Vagina (tissue), 2 donors: Measurements from ENCODE around the gene OR5H2.

ENCODE experiments used
- POLR2A ChIP-seq, 2 donors: fragments of 450-650 bp; IDR thresholded peaks; one replicate each; pipeline ENCODE4 v1.6.1; 2017; ENCODE audit warnings: antibody characterized with exemption in 2 of 2, mild to moderate bottlenecking in 2 of 2, moderate library complexity in 2 of 2
- POLR2AphosphoS5 ChIP-seq, 2 donors: sonication (generic); formaldehyde crosslinking; IDR thresholded peaks; one replicate each; pipeline ENCODE4 v1.9.0; 2017; ENCODE audit warnings: antibody characterized with exemption in 2 of 2, mild to moderate bottlenecking in 2 of 2, low read depth in 1 of 2; ENCODE audit not compliant: insufficient read depth in 1 of 2
- TF ChIP-seq, protein P1 (sequence below), 3 experiments: fragments of 450-650 bp in 2 of 3; fragments of 200-600 bp in 1 of 3; sonication (generic) in 1 of 3; IDR thresholded peaks; one replicate each; pipeline ENCODE4 v1.5.1; 2017 to 2019; ENCODE audit warnings: antibody characterized with exemption in 3 of 3, mild to moderate bottlenecking in 2 of 3, moderate library complexity in 2 of 3

DNA sequence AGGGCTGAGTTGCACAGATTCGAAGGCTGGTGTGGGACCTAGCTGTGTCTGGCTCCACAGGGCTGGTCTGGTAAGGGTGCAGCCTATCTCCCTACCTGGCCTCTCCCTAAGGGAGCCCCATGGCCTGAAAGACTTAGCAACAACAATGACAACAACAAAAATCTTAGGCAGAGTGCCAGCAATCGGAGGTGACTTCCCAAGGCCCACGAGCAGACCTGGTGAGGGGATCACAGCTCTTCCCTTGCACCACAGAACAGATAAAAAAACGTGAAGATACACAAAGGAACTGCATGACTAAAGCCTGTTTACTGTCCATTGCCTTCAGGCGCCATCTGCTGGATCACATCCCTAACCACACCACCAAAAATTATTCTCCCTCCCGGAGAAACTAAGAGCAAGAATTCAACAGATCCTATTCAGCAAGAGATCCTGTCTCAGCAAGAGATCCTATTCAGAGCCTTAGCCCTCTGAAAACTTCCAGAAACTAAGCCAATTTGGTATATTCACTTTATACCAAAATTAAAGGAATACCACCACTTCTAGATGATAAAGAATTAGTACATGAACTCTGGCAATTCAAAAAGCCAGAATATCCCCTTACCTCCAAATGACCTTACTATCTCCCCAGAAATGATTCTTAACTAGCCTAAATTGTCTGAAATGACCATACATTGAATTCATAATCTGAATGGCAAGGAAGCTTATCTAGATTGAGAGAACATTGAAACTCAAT is 47.3 kb downstream of the OR5H2 start:
- TF ChIP-seq POLR2A (IDR thresholded peaks at IDR 0.05), result no peak
- TF ChIP-seq, protein P1, sequence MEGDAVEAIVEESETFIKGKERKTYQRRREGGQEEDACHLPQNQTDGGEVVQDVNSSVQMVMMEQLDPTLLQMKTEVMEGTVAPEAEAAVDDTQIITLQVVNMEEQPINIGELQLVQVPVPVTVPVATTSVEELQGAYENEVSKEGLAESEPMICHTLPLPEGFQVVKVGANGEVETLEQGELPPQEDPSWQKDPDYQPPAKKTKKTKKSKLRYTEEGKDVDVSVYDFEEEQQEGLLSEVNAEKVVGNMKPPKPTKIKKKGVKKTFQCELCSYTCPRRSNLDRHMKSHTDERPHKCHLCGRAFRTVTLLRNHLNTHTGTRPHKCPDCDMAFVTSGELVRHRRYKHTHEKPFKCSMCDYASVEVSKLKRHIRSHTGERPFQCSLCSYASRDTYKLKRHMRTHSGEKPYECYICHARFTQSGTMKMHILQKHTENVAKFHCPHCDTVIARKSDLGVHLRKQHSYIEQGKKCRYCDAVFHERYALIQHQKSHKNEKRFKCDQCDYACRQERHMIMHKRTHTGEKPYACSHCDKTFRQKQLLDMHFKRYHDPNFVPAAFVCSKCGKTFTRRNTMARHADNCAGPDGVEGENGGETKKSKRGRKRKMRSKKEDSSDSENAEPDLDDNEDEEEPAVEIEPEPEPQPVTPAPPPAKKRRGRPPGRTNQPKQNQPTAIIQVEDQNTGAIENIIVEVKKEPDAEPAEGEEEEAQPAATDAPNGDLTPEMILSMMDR (IDR thresholded peaks at IDR 0.05), result peak in 2 of 3 experiments; percentile 32 to 52
- no peak for TF ChIP-seq POLR2AphosphoS5 (IDR thresholded peaks at IDR 0.05; ENCODE audit: insufficient read depth in 1 of 2, low read depth in 1 of 2)
